ENCODE measurements around the gene GLRX3. TPM values are rescaled to one million over a fixed set of nuclear protein-coding genes. Genes with fewer than 3 reads are reported as not detected.

GLRX3 gene
- total RNA-seq, 1 experiment from 2014 or later: 191 TPM

- no peak overlapping the region for H3K27ac Mint-ChIP-seq (ENCODE audit: unreplicated experiment)
- Histone ChIP-seq H3K4me1 (no peaks in the 10 kb centered on the region), H3K9me3 (no peaks in the 10 kb centered on the region), H3K36me3 (ENCODE audit: control insufficient read depth, insufficient read depth, low read length) (no peaks in the 10 kb centered on the region), H3K27me3 (replicated peaks; ENCODE audit: control insufficient read depth, insufficient read depth, low read length) (no peaks in the 10 kb centered on the region), H3K4me3 (ENCODE audit: low read depth, low read length) (no peak overlapping the region)
- H3K27me3 Mint-ChIP-seq (ENCODE audit: insufficient read depth, unreplicated experiment): peaks cover 7% of the 10 kb centered on the region
- H3K36me3 Mint-ChIP-seq (ENCODE audit: insufficient read depth, unreplicated experiment): peaks cover 5% of the 10 kb centered on the region
- H3K4me3 Mint-ChIP-seq (ENCODE audit: unreplicated experiment): no peak overlapping the region
- intact Hi-C loops (cut with micrococcal nuclease; ENCODE audit: unreplicated experiment): no loop called here
- no peaks in the 10 kb centered on the region for H3K4me1 Mint-ChIP-seq (ENCODE audit: low read depth, unreplicated experiment)
- CTCF ChIA-PET: interaction anchor here (1.3 kb wide), 1 partner anchor 13 kb away, joined by 4 read pairs; no protein-coding TSS in a partner anchor
- POLR2A ChIA-PET: no interaction called here
- no peak for DNase-seq
- no peak for TF ChIP-seq CTCF (IDR thresholded peaks at IDR 0.05; ENCODE audit: insufficient read depth in 1 of 2, low read depth in 1 of 2, low read length in 1 of 2, severe bottlenecking in 1 of 2, unreplicated experiment in 1 of 2)
- no TSS peak for BruUV-seq (replicated peaks)
- H3K9me3 Mint-ChIP-seq (ENCODE audit: unreplicated experiment): no peaks in the 10 kb centered on the region
These were observed 66.9 kb downstream of the GLRX3 start for GRCh38 chr10:130202984-130203621.

GRCh38 chr10:130203626-130204025, 67.4 kb downstream of the GLRX3 start:
- H3K4me1 Mint-ChIP-seq (ENCODE audit: low read depth, unreplicated experiment): no peaks in the 10 kb centered on the region
- Histone ChIP-seq H3K36me3 (ENCODE audit: control insufficient read depth, insufficient read depth, low read length) (no peaks in the 10 kb centered on the region), H3K27me3 (replicated peaks; ENCODE audit: control insufficient read depth, insufficient read depth, low read length) (no peaks in the 10 kb centered on the region), H3K4me1 (no peaks in the 10 kb centered on the region), H3K4me3 (ENCODE audit: low read depth, low read length) (no peak overlapping the region), H3K9me3 (no peaks in the 10 kb centered on the region)
- H3K27ac Mint-ChIP-seq (ENCODE audit: unreplicated experiment): no peak overlapping the region
- H3K36me3 Mint-ChIP-seq (ENCODE audit: insufficient read depth, unreplicated experiment): peaks cover 5% of the 10 kb centered on the region
- no peak for TF ChIP-seq CTCF (IDR thresholded peaks at IDR 0.05; ENCODE audit: insufficient read depth in 1 of 2, low read depth in 1 of 2, low read length in 1 of 2, severe bottlenecking in 1 of 2, unreplicated experiment in 1 of 2)
- no peak overlapping the region for H3K4me3 Mint-ChIP-seq (ENCODE audit: unreplicated experiment)
- ChIA-PET CTCF (interaction anchor here (0.5 kb wide), 1 partner anchor 12 kb away, joined by 7 read pairs; no protein-coding TSS in a partner anchor), POLR2A (no interaction called here)
- H3K27me3 Mint-ChIP-seq (ENCODE audit: insufficient read depth, unreplicated experiment): peaks cover 7% of the 10 kb centered on the region
- DNase-seq: no peak
- no TSS peak for BruUV-seq (replicated peaks)
- no peaks in the 10 kb centered on the region for H3K9me3 Mint-ChIP-seq (ENCODE audit: unreplicated experiment)
- intact Hi-C loops (cut with micrococcal nuclease; ENCODE audit: unreplicated experiment): no loop called here

GRCh38 chr10:130206216-130206737, 70.1 kb downstream of the GLRX3 start:
- no TSS peak for BruUV-seq (replicated peaks)
- no peak overlapping the region for H3K4me3 ChIP-seq (ENCODE audit: low read depth, low read length)
- Mint-ChIP-seq H3K36me3 (ENCODE audit: insufficient read depth, unreplicated experiment) (peaks cover 5% of the 10 kb centered on the region), H3K4me3 (ENCODE audit: unreplicated experiment) (no peak overlapping the region), H3K4me1 (ENCODE audit: low read depth, unreplicated experiment) (no peaks in the 10 kb centered on the region), H3K9me3 (ENCODE audit: unreplicated experiment) (no peaks in the 10 kb centered on the region), H3K27me3 (ENCODE audit: insufficient read depth, unreplicated experiment) (peaks cover 6% of the 10 kb centered on the region), H3K27ac (ENCODE audit: unreplicated experiment) (no peak overlapping the region)
- H3K9me3 ChIP-seq: no peaks in the 10 kb centered on the region
- DNase-seq: no peak
- ChIA-PET POLR2A (no interaction called here), CTCF (no interaction called here)
- intact Hi-C loops (cut with micrococcal nuclease; ENCODE audit: unreplicated experiment): no loop called here
- H3K36me3 ChIP-seq (ENCODE audit: control insufficient read depth, insufficient read depth, low read length): no peaks in the 10 kb centered on the region
- no peak for TF ChIP-seq CTCF (IDR thresholded peaks at IDR 0.05; ENCODE audit: insufficient read depth in 1 of 2, low read depth in 1 of 2, low read length in 1 of 2, severe bottlenecking in 1 of 2, unreplicated experiment in 1 of 2)
- no peaks in the 10 kb centered on the region for H3K27me3 ChIP-seq (replicated peaks; ENCODE audit: control insufficient read depth, insufficient read depth, low read length)
- no peaks in the 10 kb centered on the region for H3K4me1 ChIP-seq
